Keratinocyte (primary cell): Measurements from ENCODE around the gene MSRB2. TPM values are rescaled to one million over a fixed set of nuclear protein-coding genes. Genes with fewer than 3 reads are reported as not detected.

ENCODE experiments used
- DNase-seq: peaks from one replicate; pipeline ENCODE4 v3.0.0-alpha.2; 2011; ENCODE audit warnings: low read depth, missing footprints, low spot score
- FAIRE-seq: peaks from 2 replicates; lab custom pipeline; 2011; peaks lifted over from hg19 to GRCh38; lab: Jason Lieb, UNC
- H2AFZ ChIP-seq: 2 replicates; pipeline ENCODE4 v1.6.0; 2012; ENCODE audit warnings: low read length, control low read depth, inconsistent platforms; ENCODE audit not compliant: control insufficient read depth
- H3K27ac ChIP-seq: 2 replicates; pipeline ENCODE4 v1.5.1; 2011; ENCODE audit warnings: low read length; ENCODE audit not compliant: control insufficient read depth, insufficient read depth
- H3K27me3 ChIP-seq: 3 replicates; pipeline ENCODE4 v1.6.0; 2011; ENCODE audit warnings: low read length; ENCODE audit not compliant: control insufficient read depth, insufficient read depth; ENCODE audit errors: extremely low read depth
- H3K36me3 ChIP-seq, 2 experiments: 2 replicates in 1 of 2; 3 replicates in 1 of 2; pipeline ENCODE4 v1.5.1; 2011; ENCODE audit warnings: low read length in 2 of 2, mild to moderate bottlenecking in 1 of 2; ENCODE audit not compliant: control insufficient read depth in 2 of 2, insufficient read depth in 2 of 2; ENCODE audit errors: extremely low read depth in 1 of 2
- H3K4me1 ChIP-seq: 3 replicates; pipeline ENCODE4 v1.5.1; 2011; ENCODE audit warnings: low read length; ENCODE audit not compliant: control insufficient read depth, insufficient read depth; ENCODE audit errors: extremely low read depth
- H3K4me2 ChIP-seq: 3 replicates; pipeline ENCODE4 v1.6.0; 2011; ENCODE audit warnings: low read depth, low read length; ENCODE audit not compliant: control insufficient read depth, insufficient read depth; ENCODE audit errors: extremely low read depth
- H3K4me3 ChIP-seq, 3 experiments: fragments of 200-600 bp in 1 of 3; sonication (generic) in 1 of 3; 2 replicates in 2 of 3; 3 replicates in 1 of 3; pipeline ENCODE4 v1.5.1; 2011 to 2016; ENCODE audit warnings: low read length in 3 of 3, mild to moderate bottlenecking in 3 of 3, control low read depth in 2 of 3, inconsistent platforms in 1 of 3, low read depth in 1 of 3, mixed read lengths in 1 of 3, mixed run types in 1 of 3, moderate library complexity in 1 of 3; ENCODE audit not compliant: control insufficient read depth in 2 of 3, insufficient read depth in 2 of 3; ENCODE audit errors: extremely low read depth in 1 of 3
- H3K79me2 ChIP-seq: 2 replicates; pipeline ENCODE4 v1.6.0; 2012; ENCODE audit warnings: low read length; ENCODE audit not compliant: control insufficient read depth, insufficient read depth
- H3K9ac ChIP-seq: 3 replicates; pipeline ENCODE4 v1.6.0; 2011; ENCODE audit warnings: low read length; ENCODE audit not compliant: control insufficient read depth, insufficient read depth; ENCODE audit errors: extremely low read depth
- H3K9me1 ChIP-seq: 3 replicates; pipeline ENCODE4 v1.6.0; 2011; ENCODE audit warnings: low read length; ENCODE audit not compliant: control insufficient read depth, insufficient read depth; ENCODE audit errors: extremely low read depth
- H3K9me3 ChIP-seq: 2 replicates; pipeline ENCODE4 v1.5.1; 2012; ENCODE audit warnings: low read depth, low read length; ENCODE audit not compliant: control insufficient read depth
- H4K20me1 ChIP-seq: 3 replicates; pipeline ENCODE4 v1.6.0; 2011; ENCODE audit warnings: low read length; ENCODE audit not compliant: control insufficient read depth, insufficient read depth; ENCODE audit errors: extremely low read depth
- EZH2 ChIP-seq: IDR thresholded peaks from one replicate; pipeline ENCODE4 v1.6.1; 2012; ENCODE audit warnings: inconsistent platforms, mild to moderate bottlenecking, low read length, moderate library complexity
- dilution Hi-C: fragments of 300-500 bp; cut with MboI; formaldehyde crosslinking; loops from one replicate; pipeline ENCODE4 v1.7.0; 2020; ENCODE audit warnings: low sequenced_read_pairs; ENCODE audit not compliant: extremely low pct_ligation_motif_present
- polyA plus RNA-seq, 5 experiments: library from polyadenylated mRNA; depleted of rRNA in 3 of 5; stranded (reverse) in 3 of 5; stranded (forward) in 1 of 5; unstranded in 1 of 5; fragments of >200 nt; gene quantifications; 1 replicate in 1 of 5; 2 replicates in 3 of 5; 3 replicates in 1 of 5; pipeline versions ENCODE4 v1.2.1 to v1.2.3, GENCODE V29; 2011 to 2012; ENCODE audit warnings: missing spikeins in 2 of 5, low read depth in 1 of 5, low replicate concordance in 1 of 5
- TF ChIP-seq, protein P1 (sequence below), 3 experiments: IDR thresholded peaks in 1 of 3; conservative IDR thresholded peaks in 1 of 3; optimal IDR thresholded peaks in 1 of 3; 2 replicates in 2 of 3; 3 replicates in 1 of 3; pipeline versions ENCODE3 to v1.5.1; 2011; ENCODE audit warnings: low read length in 3 of 3, mild to moderate bottlenecking in 3 of 3, moderate library complexity in 2 of 3, control low read depth in 1 of 3, inconsistent platforms in 1 of 3; ENCODE audit not compliant: insufficient read depth in 2 of 3; ENCODE audit errors: extremely low read depth in 1 of 3

Gene MSRB2
- polyA plus RNA-seq, 1 donor (not counting 4 experiments of a cell fraction or from before 2014, with no cell fraction given): 27.6 TPM

GRCh38 chr10:23147035-23147434 is 51.7 kb downstream of the MSRB2 start:
- Histone ChIP-seq H3K27me3 (peaks cover 5% of the 10 kb centered on the region), H3K36me3 (no peaks in the 10 kb centered on the region), H2AFZ (no peak overlapping the region), H3K9ac (no peak overlapping the region), H4K20me1 (no peaks in the 10 kb centered on the region), H3K4me3 (no peak overlapping the region), H3K4me2 (no peak overlapping the region), H3K4me1 (peaks cover 6% of the 10 kb centered on the region), H3K27ac (no peak overlapping the region), H3K79me2 (no peaks in the 10 kb centered on the region), H3K9me3 (no peaks in the 10 kb centered on the region), H3K9me1 (no peaks in the 10 kb centered on the region)
- FAIRE-seq: no peak
- dilution Hi-C loops: no loop called here
- no peak for DNase-seq
- no peak for TF ChIP-seq EZH2
- TF ChIP-seq, protein P1, sequence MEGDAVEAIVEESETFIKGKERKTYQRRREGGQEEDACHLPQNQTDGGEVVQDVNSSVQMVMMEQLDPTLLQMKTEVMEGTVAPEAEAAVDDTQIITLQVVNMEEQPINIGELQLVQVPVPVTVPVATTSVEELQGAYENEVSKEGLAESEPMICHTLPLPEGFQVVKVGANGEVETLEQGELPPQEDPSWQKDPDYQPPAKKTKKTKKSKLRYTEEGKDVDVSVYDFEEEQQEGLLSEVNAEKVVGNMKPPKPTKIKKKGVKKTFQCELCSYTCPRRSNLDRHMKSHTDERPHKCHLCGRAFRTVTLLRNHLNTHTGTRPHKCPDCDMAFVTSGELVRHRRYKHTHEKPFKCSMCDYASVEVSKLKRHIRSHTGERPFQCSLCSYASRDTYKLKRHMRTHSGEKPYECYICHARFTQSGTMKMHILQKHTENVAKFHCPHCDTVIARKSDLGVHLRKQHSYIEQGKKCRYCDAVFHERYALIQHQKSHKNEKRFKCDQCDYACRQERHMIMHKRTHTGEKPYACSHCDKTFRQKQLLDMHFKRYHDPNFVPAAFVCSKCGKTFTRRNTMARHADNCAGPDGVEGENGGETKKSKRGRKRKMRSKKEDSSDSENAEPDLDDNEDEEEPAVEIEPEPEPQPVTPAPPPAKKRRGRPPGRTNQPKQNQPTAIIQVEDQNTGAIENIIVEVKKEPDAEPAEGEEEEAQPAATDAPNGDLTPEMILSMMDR (optimal IDR thresholded peaks at IDR 0.05 in 1 of 3, IDR thresholded peaks at IDR 0.05 in 1 of 3, conservative IDR thresholded peaks at IDR 0.05 in 1 of 3; ENCODE audit: extremely low read depth in 1 of 3, insufficient read depth in 2 of 3, low read length in 3 of 3): no peak

GRCh38 chr10:23148214-23148613 is 52.8 kb downstream of the MSRB2 start:
- TF ChIP-seq EZH2: no peak
- TF ChIP-seq, protein P1 (optimal IDR thresholded peaks at IDR 0.05 in 1 of 3, IDR thresholded peaks at IDR 0.05 in 1 of 3, conservative IDR thresholded peaks at IDR 0.05 in 1 of 3; ENCODE audit: extremely low read depth in 1 of 3, insufficient read depth in 2 of 3, low read length in 3 of 3): no peak
- no peaks in the 10 kb centered on the region for H3K9me1 ChIP-seq
- FAIRE-seq: no peak

More at GRCh38 chr10:23148214-23148613, 52.8 kb downstream of the MSRB2 start:
- no peaks in the 10 kb centered on the region for H4K20me1 ChIP-seq
- dilution Hi-C loops: no loop called here
- H3K27me3 ChIP-seq: peaks cover 5% of the 10 kb centered on the region
- H3K4me3 ChIP-seq: no peak overlapping the region
- DNase-seq: no peak
- H3K4me2 ChIP-seq: no peak overlapping the region
- H3K36me3 ChIP-seq: no peaks in the 10 kb centered on the region
- no peak overlapping the region for H3K9ac ChIP-seq
- H3K27ac ChIP-seq: no peak overlapping the region
- H2AFZ ChIP-seq: no peak overlapping the region
- no peaks in the 10 kb centered on the region for H3K79me2 ChIP-seq
- H3K4me1 ChIP-seq: no peaks in the 10 kb centered on the region
- no peaks in the 10 kb centered on the region for H3K9me3 ChIP-seq
